AG04449 (cell line): ENCODE data around the gene TTLL5.

ENCODE experiments used
- CTCF ChIA-PET: fragments of 350-600 bp; formaldehyde crosslinking; extraction: SDS; loops from one replicate; lab custom pipeline; 2021; ENCODE audit warnings: antibody characterized with exemption; lab: Yijun Ruan, JAX
- POLR2A ChIA-PET: fragments of 400-600, 350-600 bp; formaldehyde crosslinking; extraction: SDS; loops from one replicate; lab custom pipeline; 2020; ENCODE audit warnings: antibody characterized with exemption, inconsistent platforms; lab: Yijun Ruan, JAX
- DNase-seq: peaks from one replicate; pipeline ENCODE4 v3.0.0-alpha.2; 2010; ENCODE audit warnings: low read depth, low spot score
- H3K4me3 ChIP-seq: 2 replicates; pipeline ENCODE4 v1.5.1; 2011; ENCODE audit warnings: low read depth, mild to moderate bottlenecking, control low read depth, low read length
- CTCF ChIP-seq: IDR thresholded peaks from one replicate; pipeline ENCODE4 v1.5.1; 2011; ENCODE audit warnings: mild to moderate bottlenecking, moderate library complexity, low read length, control low read depth, inconsistent platforms; ENCODE audit not compliant: insufficient read depth; ENCODE audit errors: missing control alignments

The TTLL5 gene

GRCh38 chr14:75928690-75929181 lies 267.7 kb downstream of the TTLL5 start:
- H3K4me3 ChIP-seq = no peak overlapping the region
- POLR2A ChIA-PET = no interaction called here
- no peak for DNase-seq
- TF ChIP-seq CTCF = no peak
- CTCF ChIA-PET = interaction anchor here (1.2 to 2.7 kb wide), 2 partner anchors 11 to 22 kb away, joined by 3 to 34 read pairs; no protein-coding TSS in a partner anchor

GRCh38 chr14:75933712-75934296 lies 272.8 kb downstream of the TTLL5 start:
- no peak overlapping the region for H3K4me3 ChIP-seq
- no peak for DNase-seq
- TF ChIP-seq CTCF = no peak
- ChIA-PET POLR2A (no interaction called here), CTCF (interaction anchor here (1.0 to 7.0 kb wide), 4 partner anchors 21 to 140 kb away, joined by 3 to 45 read pairs (median 6); no protein-coding TSS in a partner anchor)

- no peak for DNase-seq
- ChIA-PET POLR2A (no interaction called here), CTCF (interaction anchor here (0.7 to 7.0 kb wide), 4 partner anchors 8 to 226 kb away, joined by 3 to 45 read pairs (median 3); no protein-coding TSS in a partner anchor)
- no peak for TF ChIP-seq CTCF
- no peak overlapping the region for H3K4me3 ChIP-seq
Observed at GRCh38 chr14:75934998-75935628, 274.1 kb downstream of the TTLL5 start.

DNA sequence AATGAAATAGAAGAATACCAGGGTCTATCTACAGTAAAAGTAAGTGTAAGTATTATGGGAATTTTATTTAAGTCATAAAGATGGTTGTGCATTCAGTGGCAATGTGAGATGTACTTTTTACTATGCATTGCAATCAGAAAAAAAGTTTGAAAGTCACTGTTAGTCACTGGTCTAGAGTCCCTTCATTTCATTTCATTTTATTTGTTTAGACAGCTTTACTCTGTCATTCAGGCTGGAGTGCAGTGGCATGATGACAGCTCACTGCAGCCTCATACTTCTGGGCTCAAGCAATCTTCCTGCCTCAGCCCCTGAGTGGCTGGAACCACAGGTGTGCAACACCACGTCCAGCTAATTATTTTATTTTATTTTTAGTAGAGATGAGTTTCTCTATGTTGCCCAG lies 278.2 kb downstream of the TTLL5 start:
- CTCF ChIA-PET = interaction anchor here (0.7 to 1.3 kb wide), 5 partner anchors 10 to 226 kb away, joined by 3 to 4 read pairs (median 3); no protein-coding TSS in a partner anchor
- POLR2A ChIA-PET = no interaction called here
- H3K4me3 ChIP-seq = no peak overlapping the region
- TF ChIP-seq CTCF = no peak
- no peak for DNase-seq

- ChIA-PET POLR2A (no interaction called here), CTCF (interaction anchor here (1.9 kb wide), 1 partner anchor 232 kb away, joined by 5 read pairs; no protein-coding TSS in a partner anchor)
- H3K4me3 ChIP-seq = no peak overlapping the region
- no peak for TF ChIP-seq CTCF
- DNase-seq = no peak
Observed at GRCh38 chr14:75941030-75941429, 280.0 kb downstream of the TTLL5 start.

- no peak for DNase-seq
- no peak for TF ChIP-seq CTCF
- ChIA-PET CTCF (interaction anchor here (5.8 kb wide), 1 partner anchor 38 kb away, joined by 32 read pairs; no protein-coding TSS in a partner anchor), POLR2A (no interaction called here)
- H3K4me3 ChIP-seq = no peak overlapping the region
Observed at GRCh38 chr14:75944607-75945241, 283.7 kb downstream of the TTLL5 start.
